NCI-H748 treated with DMSO at 0.1 percent for 48 hours (cell line): ENCODE measurements around the gene RUNX2.

Experiments
- DNase-seq: peaks from one replicate; lab custom pipeline; 2025; lab: John Stamatoyannopoulos, UW

The RUNX2 gene

DNA sequence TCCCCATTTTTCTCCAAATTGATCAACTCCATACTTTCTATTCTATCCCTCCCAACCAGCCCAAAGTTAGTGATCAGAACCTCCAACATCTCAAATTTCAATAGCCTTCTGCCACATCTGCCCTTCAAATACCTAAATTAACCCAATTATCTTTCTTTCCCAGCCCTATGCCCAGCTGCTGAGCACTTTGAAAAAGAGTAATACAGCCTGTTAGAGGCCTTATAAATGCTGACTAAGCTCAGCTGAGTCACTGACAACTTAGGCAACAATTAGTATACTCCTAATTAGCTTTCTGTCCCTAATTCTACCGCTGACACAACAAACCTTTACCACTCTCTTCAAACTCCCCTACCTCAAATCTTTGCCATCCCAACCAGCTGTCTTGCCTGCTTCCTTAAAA is 23.5 kb downstream of the RUNX2 start:
- DNase-seq, result no peak

DNA sequence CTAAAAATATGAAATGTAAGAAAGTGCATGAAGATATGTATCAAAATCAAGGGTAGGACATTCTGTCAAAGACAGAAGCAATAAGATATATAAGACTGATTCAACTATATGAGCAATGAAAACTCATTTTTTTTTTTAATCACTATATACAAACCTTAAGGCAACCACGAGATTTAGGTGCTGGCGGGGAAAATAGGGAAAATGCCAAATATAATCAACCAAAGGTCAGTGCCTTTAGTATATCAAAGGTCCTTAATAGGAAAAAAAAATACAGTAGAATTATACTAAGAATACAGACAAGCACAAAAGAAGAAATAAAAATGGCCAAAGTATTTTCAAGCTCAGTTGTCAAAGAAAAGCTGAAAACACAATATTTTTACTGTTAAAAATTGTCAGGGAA is 25.5 kb downstream of the RUNX2 start:
- no peak for DNase-seq

DNA sequence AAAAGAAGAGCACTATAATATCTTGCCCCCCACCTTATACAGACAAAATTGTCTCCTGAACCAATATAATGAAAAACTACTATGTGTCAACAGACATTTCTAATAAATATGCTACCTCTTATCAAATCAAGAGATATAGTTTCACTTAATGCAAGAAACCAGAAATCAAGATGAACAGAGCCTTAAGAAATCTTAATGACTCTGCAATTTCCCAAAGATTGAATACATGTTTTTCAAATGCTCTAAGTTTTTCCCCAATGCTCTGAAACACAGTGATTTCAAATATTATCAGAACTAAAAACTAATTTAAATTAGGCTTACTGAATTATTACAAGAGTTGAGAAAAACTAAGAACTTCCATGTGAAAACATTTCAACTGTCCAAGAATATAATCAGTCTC is 36.3 kb downstream of the RUNX2 start:
- DNase-seq, result no peak

DNA sequence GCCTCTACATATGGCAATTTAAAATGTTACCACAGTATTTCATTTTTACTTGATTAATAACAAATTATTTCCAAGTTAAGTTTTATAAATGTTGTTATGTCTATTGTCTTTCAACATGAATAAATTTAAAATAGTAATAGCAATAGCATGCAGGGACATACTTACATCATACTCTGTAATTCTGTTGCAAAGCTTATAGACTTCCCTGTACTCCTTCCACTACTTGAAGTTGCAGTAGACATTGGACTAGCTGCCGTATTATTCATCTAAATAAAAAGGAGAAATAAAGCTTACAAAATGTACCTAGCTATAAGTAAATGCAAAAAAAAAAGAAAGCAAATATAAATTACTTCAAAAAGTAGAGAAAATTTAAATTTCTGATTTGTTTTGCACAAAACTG is 36.9 kb downstream of the RUNX2 start:
- no peak for DNase-seq

DNA sequence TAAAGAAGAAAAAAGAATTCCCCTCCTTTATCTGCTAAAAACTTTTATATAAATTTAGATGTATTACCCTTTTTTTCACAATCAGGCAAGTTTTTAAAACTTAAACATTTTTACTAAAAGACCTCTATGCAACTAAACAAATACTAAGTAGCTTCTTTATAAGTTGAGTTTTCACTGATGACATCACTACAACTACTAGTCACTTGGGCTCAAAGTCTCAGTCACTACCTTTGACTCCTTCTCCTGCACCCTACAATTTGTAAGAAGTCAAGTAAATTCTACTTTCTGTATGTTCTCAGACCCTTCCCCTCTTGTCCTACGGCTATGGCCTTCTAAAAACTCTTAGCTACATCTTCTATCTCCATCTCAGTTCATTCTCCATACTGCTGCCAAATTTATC is 38.4 kb downstream of the RUNX2 start:
- DNase-seq, result no peak

DNA sequence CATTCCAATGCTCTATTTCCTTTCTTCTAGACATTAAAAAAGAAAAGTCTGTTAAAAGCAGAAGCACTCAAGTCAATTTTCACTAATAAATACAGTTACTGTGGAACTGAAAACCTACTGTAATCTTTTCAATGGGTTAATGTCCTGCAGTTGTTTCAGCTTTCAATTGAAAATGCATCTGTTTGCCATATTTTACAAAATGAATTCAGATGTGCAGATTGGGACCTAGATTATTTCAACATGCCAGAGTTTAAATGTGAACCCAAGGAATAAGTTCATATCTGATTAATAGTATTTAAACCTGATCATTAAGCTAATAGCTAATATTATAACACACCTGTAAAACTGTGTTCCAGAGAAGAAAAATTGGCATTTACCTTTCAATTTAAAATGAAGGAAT is 39.9 kb downstream of the RUNX2 start:
- no peak for DNase-seq

DNA sequence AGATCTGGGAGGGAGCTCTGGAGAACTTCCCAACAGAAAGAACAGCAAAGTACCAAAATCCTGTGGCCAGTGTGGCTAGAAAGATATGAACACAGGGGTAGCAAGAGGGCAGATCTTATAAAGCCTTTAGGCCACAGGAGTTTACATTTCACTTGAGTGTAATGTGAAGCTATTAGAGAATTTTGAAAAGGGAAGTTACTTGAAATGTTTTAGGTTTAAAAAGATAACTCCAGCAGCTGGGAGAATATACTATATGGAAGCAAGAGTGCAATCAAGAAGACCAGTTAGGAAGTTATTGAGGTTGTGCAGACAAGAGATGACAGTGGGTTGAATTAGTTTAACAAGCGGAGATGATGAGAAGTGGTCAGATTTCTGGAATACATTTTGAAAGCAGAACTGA is 41.7 kb downstream of the RUNX2 start:
- DNase-seq, result no peak

DNA sequence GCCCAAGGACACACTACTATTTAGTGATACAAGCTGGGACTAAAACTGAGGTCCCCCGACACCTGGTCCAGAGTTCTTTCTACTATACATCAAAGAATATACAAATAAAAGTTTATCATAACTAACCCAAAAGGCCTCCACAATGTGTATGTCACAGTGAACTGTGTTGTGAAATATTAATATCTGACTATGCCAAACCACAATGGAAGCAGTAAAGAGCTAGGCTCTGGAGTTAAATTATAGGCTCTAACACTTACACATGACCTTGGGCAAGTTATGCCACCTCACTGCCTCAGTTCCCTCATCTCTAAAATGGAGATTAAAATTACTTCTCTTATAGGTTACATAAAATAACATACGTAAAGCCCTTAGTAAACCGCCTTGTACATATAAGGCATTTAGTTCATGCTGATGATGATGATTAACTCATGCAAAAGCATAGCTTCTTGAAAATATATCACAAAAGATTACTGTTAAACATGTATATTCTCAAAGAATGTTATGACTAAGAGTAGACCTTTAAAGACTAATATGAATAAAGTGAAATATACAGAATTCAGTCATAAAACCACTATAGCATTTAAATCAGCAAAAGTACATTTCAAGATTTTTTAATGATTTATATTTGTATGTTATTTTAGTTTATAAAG is 43.9 kb downstream of the RUNX2 start:
- no peak for DNase-seq

DNA sequence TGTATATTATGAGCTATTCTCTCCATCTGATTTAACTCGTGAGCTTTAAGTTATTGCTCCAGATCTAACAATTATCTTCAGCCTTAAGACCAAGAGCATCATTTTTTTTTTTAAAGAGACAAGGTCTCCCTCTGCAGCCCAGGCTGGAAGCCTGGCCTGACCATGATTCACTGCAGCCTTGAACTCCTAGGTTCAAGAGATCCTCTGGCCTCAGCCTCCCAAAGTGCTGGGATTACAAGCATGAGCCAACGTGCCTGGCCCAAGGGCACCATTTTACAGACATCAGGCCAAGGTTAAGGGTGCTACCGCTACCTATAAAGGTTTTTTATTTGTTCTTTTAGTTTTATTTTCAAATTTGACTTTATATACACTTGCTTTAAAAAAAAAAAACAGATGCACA is 47.3 kb downstream of the RUNX2 start:
- DNase-seq, result no peak

DNA sequence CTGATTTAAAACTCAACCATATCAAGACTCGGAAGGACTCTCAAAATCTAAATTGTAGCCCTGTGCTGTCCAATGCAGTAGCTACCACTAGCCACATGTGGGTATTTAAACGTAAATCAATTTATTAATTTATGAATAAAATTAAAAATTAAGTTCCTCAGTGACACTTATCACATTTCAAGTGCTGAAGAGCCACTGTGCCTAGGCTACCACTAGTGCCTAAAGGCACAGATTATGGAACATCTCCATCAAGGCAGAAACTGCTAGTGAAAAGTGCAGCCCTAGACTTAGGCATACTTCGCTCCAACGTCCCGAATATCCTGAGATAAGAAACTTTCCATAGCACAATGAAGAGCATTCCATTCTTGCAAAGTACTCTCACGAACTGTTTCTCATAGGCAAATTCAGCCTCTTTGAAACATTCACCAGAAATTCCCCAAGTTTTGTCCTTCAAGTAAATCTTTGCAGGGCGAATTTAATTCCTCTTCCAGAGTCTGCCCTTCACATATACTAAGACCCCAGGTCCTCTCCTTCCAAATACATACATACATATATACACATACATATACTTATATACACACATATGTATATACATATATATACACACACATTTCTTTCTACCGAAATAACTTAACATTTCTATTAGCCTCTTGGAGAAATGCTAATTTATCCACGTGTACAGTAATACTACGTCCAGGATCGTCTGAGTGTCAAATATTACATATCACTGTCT is 48.3 kb downstream of the RUNX2 start:
- no peak for DNase-seq

DNA sequence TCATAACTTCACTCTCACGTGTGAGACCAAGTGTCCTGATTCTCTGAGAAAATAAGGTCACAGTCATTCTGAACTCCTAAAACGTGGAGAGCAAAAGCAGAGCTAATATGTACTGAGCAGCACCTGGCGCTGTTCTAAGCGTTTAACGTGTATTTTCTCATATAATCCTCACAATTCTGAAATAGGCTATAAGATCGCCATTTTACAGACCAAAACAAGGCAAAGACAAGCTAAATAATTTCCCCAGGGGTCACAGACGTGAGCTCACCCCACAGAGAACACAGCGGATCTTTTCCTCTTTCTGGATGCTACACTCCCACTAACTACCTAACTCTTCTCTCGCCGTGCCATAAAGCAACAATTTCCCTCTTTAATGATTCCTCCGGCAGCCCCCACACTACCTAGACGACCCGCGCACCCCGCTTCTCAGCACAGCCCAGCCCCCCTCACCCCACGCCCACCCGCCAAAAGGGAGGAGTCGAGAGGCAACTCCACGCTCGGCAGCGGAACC is 49.0 kb downstream of the RUNX2 start:
- DNase-seq, result peak; percentile 56

DNA sequence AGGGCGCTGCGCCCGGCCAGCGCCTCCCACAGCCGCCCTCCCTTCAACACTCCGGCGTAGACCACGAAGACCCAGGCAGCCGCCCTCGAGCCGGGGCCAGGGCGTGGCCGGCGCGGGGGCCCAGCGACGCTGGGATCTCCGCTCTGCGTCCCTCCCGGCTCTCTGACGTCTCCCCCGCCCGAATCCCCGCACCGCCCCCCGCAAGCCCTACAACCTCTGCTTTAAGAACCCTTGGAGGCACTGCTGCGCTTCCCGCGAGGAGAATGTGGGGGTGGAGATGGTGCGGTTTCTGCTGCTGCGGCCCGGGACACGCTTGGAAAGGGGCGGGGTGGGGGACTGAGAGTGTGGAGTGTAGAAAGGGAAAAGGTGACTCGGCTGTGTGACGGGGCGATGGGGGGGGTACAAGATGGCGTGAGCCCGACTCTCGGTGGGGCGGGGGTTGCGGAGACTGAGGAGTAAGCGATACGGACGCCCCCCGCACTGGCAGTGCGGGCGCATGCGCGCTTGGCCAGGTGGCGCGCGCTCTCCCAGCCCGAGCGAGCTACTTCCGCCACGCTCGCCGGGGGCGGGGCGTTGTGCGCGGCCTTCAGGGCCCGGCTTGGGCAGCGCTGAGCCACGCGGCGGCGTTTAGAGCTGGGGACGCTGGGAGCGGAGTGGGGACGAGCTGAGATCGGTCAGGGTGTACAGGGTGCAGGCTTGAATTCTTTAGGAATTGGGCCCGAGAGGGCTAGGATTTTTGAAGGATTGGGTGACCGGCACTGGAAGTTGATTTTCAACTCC is 49.6 kb downstream of the RUNX2 start, which contains the start of gene SUPT3H:
Gene SUPT3H (minus strand): TSS at position 381 of the 780 bp plus-strand sequence.
- peak; percentile 89 for DNase-seq

DNA sequence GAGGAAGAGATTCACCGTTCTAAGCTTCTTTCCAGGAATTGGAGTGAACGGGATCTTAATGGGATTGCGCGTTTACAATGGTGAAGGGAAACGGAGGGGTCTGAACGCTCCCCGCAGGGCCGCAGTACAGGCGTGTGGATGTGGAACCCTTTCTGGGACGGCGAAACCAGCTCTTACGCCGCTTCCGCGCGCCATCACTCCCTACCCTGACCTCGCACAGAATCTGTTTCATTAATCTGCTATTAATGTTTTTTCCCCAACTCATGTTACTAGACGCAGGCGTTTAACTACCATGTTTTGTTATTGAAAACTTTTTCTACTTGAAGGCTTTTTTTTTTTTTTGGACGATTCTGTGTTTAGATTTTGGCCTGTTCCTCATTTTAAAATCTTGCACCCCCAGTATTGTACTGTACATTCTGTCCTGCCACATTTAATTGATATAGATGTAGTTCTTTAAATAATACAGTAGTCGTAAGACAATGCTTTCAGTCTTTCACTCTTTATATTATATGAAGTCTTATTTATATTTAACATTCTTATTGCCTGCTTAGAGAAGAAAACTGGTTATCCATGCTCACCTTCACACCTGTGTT is 50.3 kb downstream of the RUNX2 start:
- peak; percentile 85 for DNase-seq

DNA sequence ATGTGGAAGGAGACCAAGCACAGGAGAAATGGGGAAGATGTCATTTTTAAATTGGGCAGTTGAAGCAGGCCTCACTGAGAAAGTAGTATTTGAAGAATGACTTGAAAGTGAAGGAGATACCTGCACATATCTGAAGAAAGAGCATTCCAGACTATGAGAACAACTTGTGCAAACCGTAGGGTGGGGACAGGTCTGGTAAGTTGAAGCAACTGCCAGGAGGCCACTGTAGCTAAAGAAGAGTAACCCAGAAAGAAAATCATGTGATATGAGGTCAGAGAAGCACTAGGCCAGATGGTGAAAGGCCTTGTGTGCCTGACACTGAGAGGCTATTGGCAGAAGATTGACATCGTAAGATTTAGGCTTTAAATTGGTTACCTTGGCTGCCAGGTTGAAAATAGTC is 54.3 kb downstream of the RUNX2 start:
- DNase-seq, result no peak

DNA sequence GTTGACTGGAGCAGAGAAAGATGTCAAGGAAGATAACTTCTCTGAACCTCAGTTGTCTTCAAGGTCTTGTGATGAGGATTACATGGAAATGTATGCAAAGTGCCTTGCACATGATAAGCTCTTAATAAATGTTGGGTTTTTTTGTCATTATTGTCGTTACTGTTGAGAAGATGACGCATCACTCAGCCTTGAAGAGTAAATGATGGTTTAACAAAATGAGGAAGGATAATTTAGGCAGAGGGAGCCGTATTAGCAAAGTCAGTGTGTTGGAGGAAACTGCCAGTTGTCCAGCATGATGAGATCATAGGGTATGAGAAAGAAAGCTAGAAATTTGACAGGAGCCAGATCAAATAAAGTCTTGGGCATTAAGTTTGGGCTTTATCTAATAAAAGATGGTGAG is 58.4 kb downstream of the RUNX2 start:
- DNase-seq, result no peak

DNA sequence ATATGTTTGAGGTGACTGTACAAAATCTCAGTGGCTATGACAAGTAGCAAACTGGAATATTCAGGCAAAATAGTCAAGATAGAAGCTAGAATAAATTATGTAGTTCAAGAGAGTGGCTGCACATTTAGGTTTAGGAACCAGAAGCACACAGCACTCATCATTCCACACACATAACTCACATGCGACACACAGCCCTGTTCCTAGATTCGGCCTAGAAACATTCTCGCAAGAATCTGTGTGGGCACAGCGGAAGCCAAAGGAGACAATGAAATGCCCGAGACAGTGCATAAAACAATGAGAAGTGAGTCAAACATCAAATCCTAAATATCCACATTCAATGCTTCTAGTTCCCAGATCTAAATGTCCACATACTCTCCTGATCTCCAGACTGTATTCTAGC is 59.1 kb downstream of the RUNX2 start:
- no peak for DNase-seq

DNA sequence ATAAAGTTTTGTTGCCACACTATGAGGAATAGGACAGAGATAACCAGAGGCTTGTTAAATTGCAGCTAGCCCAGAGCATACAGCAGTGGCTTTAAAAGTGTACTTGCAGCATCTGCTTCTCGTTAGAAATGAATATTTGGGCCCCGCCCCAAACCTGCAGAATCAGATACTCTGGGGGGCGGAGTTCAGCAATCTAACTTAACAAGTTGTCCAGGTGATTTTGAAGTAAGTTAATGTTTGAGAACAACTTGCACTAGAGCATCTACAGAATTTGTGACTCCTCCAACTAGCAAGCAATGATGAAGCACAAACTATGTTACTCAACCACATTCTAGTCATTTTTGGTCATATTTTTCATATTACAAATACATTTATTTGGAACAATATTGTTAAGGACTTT is 60.2 kb downstream of the RUNX2 start:
- DNase-seq, result no peak

DNA sequence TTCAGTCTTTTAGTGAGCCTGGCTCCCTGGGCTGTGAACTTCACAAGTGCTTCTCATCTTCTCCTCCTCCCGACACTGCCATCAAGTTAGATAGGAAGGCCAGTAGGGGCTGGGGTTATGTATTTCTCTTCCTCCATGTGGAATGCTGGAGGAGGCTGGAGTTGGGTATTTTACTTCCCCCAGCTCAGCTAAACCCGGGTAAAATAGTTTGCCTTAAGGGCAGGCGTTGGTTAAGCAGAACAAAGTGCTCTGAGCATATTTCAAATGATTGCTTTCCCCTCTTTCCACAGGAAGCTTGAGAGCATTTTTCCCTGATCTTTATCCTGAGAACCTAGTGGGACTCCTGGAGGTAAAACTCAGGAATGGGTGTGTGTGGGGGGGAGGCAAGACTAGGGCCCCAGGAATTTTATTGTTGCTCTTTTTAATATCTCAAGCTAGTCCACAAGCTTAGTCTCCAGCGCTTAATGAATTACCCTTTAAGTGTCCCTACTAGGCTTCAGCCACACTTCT is 66.5 kb downstream of the RUNX2 start:
- no peak for DNase-seq

DNA sequence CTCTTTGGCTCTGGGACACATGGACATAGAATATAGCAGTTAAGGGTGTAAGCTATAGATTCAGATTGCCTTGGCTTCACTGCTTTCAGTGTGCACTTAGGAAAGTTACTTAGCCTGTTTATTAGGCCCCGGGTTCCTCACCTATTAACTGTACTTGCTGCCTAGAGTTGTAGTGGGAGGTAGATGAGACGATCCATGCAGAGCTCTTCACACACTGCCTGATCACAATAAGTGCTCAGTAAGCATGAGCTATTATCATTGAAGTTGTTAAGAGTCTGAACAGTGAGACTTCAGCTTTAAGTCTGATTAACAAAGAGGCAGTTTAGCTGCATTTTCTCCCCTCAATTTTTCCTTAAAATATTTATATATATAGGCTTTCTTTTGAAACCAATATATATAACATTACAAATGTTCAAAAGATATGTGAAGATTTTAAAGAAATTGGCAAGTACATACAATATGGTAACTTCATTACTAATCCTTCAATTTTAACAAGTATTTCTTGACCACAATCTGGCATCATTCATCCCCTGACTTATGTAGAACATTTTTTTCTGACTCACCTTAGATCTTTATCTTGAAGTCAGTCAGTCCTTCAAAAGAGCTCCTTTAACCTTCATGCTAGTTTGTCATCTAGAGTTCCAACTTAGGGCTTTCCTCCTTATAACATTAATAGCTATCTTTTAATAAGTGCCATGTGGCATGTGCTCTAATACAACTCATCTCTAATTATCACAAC is 70.1 kb downstream of the RUNX2 start:
- DNase-seq, result no peak

DNA sequence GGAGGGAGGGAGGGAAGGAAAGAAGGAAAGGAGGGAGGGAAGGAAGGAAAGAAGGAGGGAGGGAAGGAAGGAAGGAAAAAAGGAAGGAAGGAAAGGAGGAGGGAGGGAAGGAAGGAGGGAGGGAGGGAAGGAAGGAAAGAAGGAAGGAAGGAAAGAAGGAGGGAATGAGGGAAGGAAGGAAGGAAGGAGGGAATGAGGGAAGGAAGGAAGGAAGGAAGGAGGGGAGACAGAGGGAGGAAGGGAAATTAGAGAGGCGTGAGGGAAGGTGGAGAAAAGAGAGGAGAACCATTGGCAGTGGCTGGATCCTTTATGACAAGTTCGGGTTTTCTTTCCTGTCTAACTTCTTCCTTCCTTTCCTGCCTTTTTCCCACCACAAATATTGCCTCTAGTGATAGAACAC is 71.9 kb downstream of the RUNX2 start:
- DNase-seq, result no peak

DNA sequence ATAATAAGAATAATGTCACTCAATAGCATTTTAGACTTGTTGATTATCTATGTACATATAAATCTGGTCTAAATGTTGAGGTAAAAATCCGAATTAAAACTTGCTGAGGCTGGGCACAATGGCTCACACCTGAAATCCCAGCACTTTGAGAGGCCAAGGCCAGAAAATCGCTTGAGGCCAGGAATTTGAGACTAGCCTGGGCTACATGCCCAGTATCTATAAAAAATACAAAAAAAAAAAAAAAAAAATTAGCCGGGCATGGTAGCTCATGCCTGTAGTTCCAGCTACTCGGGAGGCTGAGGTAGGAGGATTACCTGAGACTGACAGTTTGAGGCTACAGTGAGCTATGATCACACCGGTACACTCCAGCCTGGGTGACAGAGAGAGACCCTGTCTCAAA is 83.8 kb downstream of the RUNX2 start:
- no peak for DNase-seq

DNA sequence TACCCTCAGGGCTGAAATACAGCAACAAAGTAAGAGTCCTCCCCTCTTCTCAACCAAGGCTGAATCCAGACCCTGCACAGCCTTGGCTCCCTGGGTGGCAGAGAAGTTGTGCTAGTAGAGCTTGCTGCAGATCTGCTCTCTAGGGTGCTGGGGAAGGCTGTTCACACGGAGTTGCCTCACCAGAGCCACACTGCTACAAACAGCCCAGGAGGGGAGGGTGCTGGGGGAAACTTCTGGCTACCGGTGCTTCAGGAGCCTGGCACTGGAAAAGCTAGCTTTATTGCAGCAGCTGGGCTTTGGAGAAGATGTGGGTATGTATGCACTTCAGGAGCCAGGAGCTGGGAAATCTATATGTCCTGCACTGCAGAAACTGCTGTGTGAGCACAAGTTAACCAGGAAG is 87.2 kb downstream of the RUNX2 start:
- DNase-seq, result no peak
